Prostate gland (tissue), 2 donors: Measurements from ENCODE around the gene VAMP1.

Source experiments
- CTCF ChIP-seq, 4 experiments: fragments of 200-600 bp in 2 of 4; fragments of 450-650 bp in 2 of 4; sonication (generic) in 2 of 4; IDR thresholded peaks; 1 replicate in 3 of 4; 2 replicates in 1 of 4; pipeline ENCODE4 v1.5.1; 2016 to 2019; ENCODE audit warnings: antibody characterized with exemption in 4 of 4, mild to moderate bottlenecking in 2 of 4, moderate library complexity in 2 of 4
- POLR2A ChIP-seq: fragments of 450-650 bp; IDR thresholded peaks from one replicate; pipeline ENCODE4 v1.6.1; 2016; ENCODE audit warnings: antibody characterized with exemption, mild to moderate bottlenecking
- POLR2AphosphoS5 ChIP-seq: sonication (generic); formaldehyde crosslinking; IDR thresholded peaks from one replicate; pipeline ENCODE4 v1.6.1; 2017; ENCODE audit warnings: antibody characterized with exemption

- no peak for TF ChIP-seq CTCF (IDR thresholded peaks at IDR 0.05)
- no peak for TF ChIP-seq POLR2A
- TF ChIP-seq POLR2AphosphoS5: no peak
These were observed 19.6 kb downstream of the VAMP1 start for GRCh38 chr12:6450869-6451347.
